Measurements from ENCODE around the gene SNAP91.
"Not testable (repeated sequence)": the region's sequence is repeated elsewhere in the genome, so short reads cannot be mapped to it uniquely, and the experiment has no call there.

DNA sequence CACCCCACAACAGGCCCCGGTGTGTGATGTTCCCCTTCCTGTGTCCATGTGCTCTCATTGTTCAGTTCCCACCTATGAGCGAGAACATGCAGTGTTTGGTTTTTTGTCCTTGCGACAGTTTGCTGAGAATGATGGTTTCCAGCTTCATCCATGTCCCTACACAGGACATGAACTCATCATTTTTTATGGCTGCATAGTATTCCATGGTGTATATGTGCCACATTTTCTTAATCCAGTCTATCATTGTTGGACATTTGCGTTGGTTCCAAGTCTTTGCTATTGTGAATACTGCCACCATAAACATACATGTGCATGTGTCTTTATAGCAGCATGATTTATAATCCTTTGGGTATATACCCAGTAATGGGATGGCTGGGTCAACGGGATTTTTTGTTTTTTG lies 43.5 kb upstream of the SNAP91 start:
- TF ChIP-seq, protein P1, sequence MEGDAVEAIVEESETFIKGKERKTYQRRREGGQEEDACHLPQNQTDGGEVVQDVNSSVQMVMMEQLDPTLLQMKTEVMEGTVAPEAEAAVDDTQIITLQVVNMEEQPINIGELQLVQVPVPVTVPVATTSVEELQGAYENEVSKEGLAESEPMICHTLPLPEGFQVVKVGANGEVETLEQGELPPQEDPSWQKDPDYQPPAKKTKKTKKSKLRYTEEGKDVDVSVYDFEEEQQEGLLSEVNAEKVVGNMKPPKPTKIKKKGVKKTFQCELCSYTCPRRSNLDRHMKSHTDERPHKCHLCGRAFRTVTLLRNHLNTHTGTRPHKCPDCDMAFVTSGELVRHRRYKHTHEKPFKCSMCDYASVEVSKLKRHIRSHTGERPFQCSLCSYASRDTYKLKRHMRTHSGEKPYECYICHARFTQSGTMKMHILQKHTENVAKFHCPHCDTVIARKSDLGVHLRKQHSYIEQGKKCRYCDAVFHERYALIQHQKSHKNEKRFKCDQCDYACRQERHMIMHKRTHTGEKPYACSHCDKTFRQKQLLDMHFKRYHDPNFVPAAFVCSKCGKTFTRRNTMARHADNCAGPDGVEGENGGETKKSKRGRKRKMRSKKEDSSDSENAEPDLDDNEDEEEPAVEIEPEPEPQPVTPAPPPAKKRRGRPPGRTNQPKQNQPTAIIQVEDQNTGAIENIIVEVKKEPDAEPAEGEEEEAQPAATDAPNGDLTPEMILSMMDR (IDR thresholded peaks at IDR 0.05 in 4 of 5, conservative IDR thresholded peaks at IDR 0.05 in 1 of 5): not testable (repeated sequence)
- not testable (repeated sequence) for TF ChIP-seq POLR2A (IDR thresholded peaks at IDR 0.05)

Data from gastrocnemius medialis (tissue), 4 donors.